ENCODE results near the gene PDXP.

Gene PDXP

GRCh38 chr22:37708580-37709444, 50.3 kb downstream of the PDXP start:
- no peak for TF ChIP-seq CTCF (IDR thresholded peaks at IDR 0.05; ENCODE audit: low read depth, low read length)
- no peak overlapping the region for H3K4me3 ChIP-seq (ENCODE audit: low read depth, low read length)
- no peaks in the 10 kb centered on the region for H3K27me3 ChIP-seq
- H3K36me3 ChIP-seq = peaks cover 4% of the 10 kb centered on the region
- no peak for DNase-seq
- H3K9me3 ChIP-seq = no peaks in the 10 kb centered on the region
- no peaks in the 10 kb centered on the region for H3K4me1 ChIP-seq

- peaks cover 4% of the 10 kb centered on the region for H3K36me3 ChIP-seq
- H3K27me3 ChIP-seq = no peaks in the 10 kb centered on the region
- no peaks in the 10 kb centered on the region for H3K4me1 ChIP-seq
- no peaks in the 10 kb centered on the region for H3K9me3 ChIP-seq
- no peak for DNase-seq
- no peak overlapping the region for H3K4me3 ChIP-seq (ENCODE audit: low read depth, low read length)
- TF ChIP-seq CTCF (IDR thresholded peaks at IDR 0.05; ENCODE audit: low read depth, low read length) = no peak
Measured at GRCh38 chr22:37709445-37709765, 50.9 kb downstream of the PDXP start.

GRCh38 chr22:37710675-37711074, 52.2 kb downstream of the PDXP start:
- peaks cover 3% of the 10 kb centered on the region; the same call in 1 of the 2 replicates for H3K4me1 ChIP-seq
- no peaks in the 10 kb centered on the region for H3K27me3 ChIP-seq
- no peaks in the 10 kb centered on the region for H3K9me3 ChIP-seq
- no peak overlapping the region for H3K4me3 ChIP-seq (ENCODE audit: low read depth, low read length)
- no peak for DNase-seq
- no peak for TF ChIP-seq CTCF (IDR thresholded peaks at IDR 0.05; ENCODE audit: low read depth, low read length)
- H3K36me3 ChIP-seq = no peaks in the 10 kb centered on the region; the same call in 1 of the 2 replicates

DNA sequence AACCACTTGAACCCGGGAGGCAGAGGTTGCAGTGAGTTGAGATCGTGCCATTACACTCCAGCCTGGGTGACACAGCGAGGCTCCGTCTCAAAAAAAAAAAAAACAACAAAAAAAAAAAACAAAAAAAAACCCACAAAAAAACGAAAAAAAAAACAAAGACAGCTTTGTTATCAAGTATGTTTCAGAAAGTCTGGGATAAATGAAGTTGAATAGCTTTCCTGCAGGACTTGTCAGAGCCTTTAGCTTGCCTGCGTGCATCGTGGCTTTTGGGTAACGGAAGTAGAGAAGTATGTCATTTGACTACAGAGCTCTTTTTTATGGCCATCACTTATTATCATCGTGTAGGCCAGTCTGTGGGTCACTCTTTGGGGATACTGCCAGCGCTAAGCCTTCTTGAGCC, 53.0 kb downstream of the PDXP start:
- Histone ChIP-seq H3K9me3 (no peaks in the 10 kb centered on the region), H3K36me3 (no peaks in the 10 kb centered on the region; the same call in 1 of the 2 replicates), H3K4me3 (ENCODE audit: low read depth, low read length) (no peak overlapping the region), H3K27me3 (no peaks in the 10 kb centered on the region), H3K4me1 (peaks cover 4% of the 10 kb centered on the region; the same call in 1 of the 2 replicates)
- no peak for TF ChIP-seq CTCF (IDR thresholded peaks at IDR 0.05; ENCODE audit: low read depth, low read length)
- DNase-seq = no peak

DNA sequence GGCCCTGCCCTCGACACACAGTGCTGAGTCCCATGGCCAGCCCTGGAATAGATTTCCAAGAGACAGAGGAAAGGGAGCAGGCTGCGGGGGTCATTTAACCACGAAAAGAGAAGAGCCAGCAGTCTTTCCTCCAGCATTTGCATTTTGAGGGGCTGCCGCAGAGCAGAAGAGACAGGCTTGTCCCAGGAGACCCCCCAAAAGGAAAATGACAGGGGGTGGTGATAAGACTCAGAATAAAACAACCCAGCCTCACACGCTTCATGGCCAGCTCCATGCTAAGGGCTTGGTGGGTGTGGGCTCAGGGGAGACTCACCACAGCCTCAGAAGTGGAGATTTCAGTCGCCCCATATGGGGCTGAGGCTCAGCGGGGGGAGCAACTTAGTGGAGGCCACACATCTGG, 55.2 kb downstream of the PDXP start:
- no peak for TF ChIP-seq CTCF (IDR thresholded peaks at IDR 0.05; ENCODE audit: low read depth, low read length)
- H3K4me1 ChIP-seq = peaks cover 4% of the 10 kb centered on the region; the same call in 1 of the 2 replicates
- no peak for DNase-seq
- H3K36me3 ChIP-seq = no peaks in the 10 kb centered on the region; the same call in 1 of the 2 replicates
- no peak overlapping the region for H3K4me3 ChIP-seq (ENCODE audit: low read depth, low read length)
- no peaks in the 10 kb centered on the region for H3K27me3 ChIP-seq
- H3K9me3 ChIP-seq = no peaks in the 10 kb centered on the region

DNA sequence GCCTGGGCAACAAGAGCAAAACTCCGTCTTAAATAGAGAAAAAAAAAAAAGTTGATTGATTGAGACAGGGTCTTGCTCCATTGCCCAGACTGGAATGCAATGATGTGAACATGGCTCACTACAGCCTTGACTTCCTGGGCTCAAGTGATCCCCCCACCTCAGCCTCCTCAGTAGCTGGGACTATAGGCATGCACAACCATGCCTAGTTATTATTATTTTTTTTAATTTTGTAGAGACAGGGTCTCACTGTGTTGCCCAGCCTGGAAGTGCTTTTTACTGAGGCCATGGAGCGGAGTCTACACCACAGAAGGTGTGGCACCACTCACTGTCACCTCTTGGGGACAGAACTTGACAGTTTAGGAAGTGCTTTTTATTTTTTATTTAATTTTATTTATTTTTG, 56.1 kb downstream of the PDXP start:
- no peaks in the 10 kb centered on the region; the same call in 1 of the 2 replicates for H3K36me3 ChIP-seq
- no peak overlapping the region for H3K4me3 ChIP-seq (ENCODE audit: low read depth, low read length)
- H3K27me3 ChIP-seq = no peaks in the 10 kb centered on the region
- no peak for DNase-seq
- H3K9me3 ChIP-seq = no peaks in the 10 kb centered on the region
- TF ChIP-seq CTCF (IDR thresholded peaks at IDR 0.05; ENCODE audit: low read depth, low read length) = no peak
- H3K4me1 ChIP-seq = peaks cover 4% of the 10 kb centered on the region; the same call in 1 of the 2 replicates

Measured in BE2C (cell line).